Measurements from ENCODE around the gene KLHL36.

- TF ChIP-seq, protein P1, sequence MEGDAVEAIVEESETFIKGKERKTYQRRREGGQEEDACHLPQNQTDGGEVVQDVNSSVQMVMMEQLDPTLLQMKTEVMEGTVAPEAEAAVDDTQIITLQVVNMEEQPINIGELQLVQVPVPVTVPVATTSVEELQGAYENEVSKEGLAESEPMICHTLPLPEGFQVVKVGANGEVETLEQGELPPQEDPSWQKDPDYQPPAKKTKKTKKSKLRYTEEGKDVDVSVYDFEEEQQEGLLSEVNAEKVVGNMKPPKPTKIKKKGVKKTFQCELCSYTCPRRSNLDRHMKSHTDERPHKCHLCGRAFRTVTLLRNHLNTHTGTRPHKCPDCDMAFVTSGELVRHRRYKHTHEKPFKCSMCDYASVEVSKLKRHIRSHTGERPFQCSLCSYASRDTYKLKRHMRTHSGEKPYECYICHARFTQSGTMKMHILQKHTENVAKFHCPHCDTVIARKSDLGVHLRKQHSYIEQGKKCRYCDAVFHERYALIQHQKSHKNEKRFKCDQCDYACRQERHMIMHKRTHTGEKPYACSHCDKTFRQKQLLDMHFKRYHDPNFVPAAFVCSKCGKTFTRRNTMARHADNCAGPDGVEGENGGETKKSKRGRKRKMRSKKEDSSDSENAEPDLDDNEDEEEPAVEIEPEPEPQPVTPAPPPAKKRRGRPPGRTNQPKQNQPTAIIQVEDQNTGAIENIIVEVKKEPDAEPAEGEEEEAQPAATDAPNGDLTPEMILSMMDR (IDR thresholded peaks at IDR 0.05), result no peak
- TF ChIP-seq POLR2A (IDR thresholded peaks at IDR 0.05), result no peak
These were observed 45.0 kb upstream of the KLHL36 start for GRCh38 chr16:84603140-84603816.
